ENCODE results near the gene RUNDC3A.

The RUNDC3A gene

GRCh38 chr17:44308320-44308818, at the start of gene RUNDC3A:
TSS of gene RUNDC3A (plus strand) at chr17:44308601. CDS start at chr17:44308833, 232 bp downstream.
- Histone ChIP-seq H3K27ac (ENCODE audit: low read length) (no peak within 1 kb of the TSS), H3K4me1 (ENCODE audit: insufficient read depth, low read length) (peaks cover 27% of the 10 kb centered on the region; the same call in 1 of the 2 replicates), H3K9me3 (ENCODE audit: insufficient read depth, low read depth, low read length) (no peaks in the 10 kb centered on the region), H3K36me3 (ENCODE audit: insufficient read depth, low read depth, low read length) (no peaks in the 10 kb centered on the region), H3K9ac (ENCODE audit: low read depth, low read length) (peak within 1 kb of the TSS; percentile 68; the same call in 1 of the 2 replicates), H3K4me3 (ENCODE audit: low read length) (peak within 1 kb of the TSS; percentile 83), H3K27me3 (ENCODE audit: insufficient read depth, low read length) (peaks cover 15% of the 10 kb centered on the region)

GRCh38 chr17:44258811-44259351, 49.5 kb upstream of the RUNDC3A start:
- Histone ChIP-seq H3K36me3 (ENCODE audit: insufficient read depth, low read depth, low read length) (no peaks in the 10 kb centered on the region), H3K27me3 (ENCODE audit: insufficient read depth, low read length) (no peaks in the 10 kb centered on the region), H3K27ac (ENCODE audit: low read length) (no peak overlapping the region), H3K4me1 (ENCODE audit: insufficient read depth, low read length) (no peaks in the 10 kb centered on the region), H3K9ac (ENCODE audit: low read depth, low read length) (no peak overlapping the region), H3K4me3 (ENCODE audit: low read length) (no peak overlapping the region), H3K9me3 (ENCODE audit: insufficient read depth, low read depth, low read length) (no peaks in the 10 kb centered on the region)

- H3K4me1 ChIP-seq (ENCODE audit: insufficient read depth, low read length): no peaks in the 10 kb centered on the region
- no peak overlapping the region for H3K4me3 ChIP-seq (ENCODE audit: low read length)
- H3K9ac ChIP-seq (ENCODE audit: low read depth, low read length): no peak overlapping the region
- no peaks in the 10 kb centered on the region for H3K9me3 ChIP-seq (ENCODE audit: insufficient read depth, low read depth, low read length)
- H3K27me3 ChIP-seq (ENCODE audit: insufficient read depth, low read length): no peaks in the 10 kb centered on the region
- no peaks in the 10 kb centered on the region for H3K36me3 ChIP-seq (ENCODE audit: insufficient read depth, low read depth, low read length)
- H3K27ac ChIP-seq (ENCODE audit: low read length): no peak overlapping the region
Measured at GRCh38 chr17:44260296-44260695, 48.1 kb upstream of the RUNDC3A start.

GRCh38 chr17:44262654-44263225, 45.7 kb upstream of the RUNDC3A start:
- H3K9me3 ChIP-seq (ENCODE audit: insufficient read depth, low read depth, low read length): no peaks in the 10 kb centered on the region
- no peaks in the 10 kb centered on the region for H3K27me3 ChIP-seq (ENCODE audit: insufficient read depth, low read length)
- H3K36me3 ChIP-seq (ENCODE audit: insufficient read depth, low read depth, low read length): no peaks in the 10 kb centered on the region
- no peak overlapping the region for H3K4me3 ChIP-seq (ENCODE audit: low read length)
- no peak overlapping the region for H3K9ac ChIP-seq (ENCODE audit: low read depth, low read length)
- no peaks in the 10 kb centered on the region for H3K4me1 ChIP-seq (ENCODE audit: insufficient read depth, low read length)
- no peak overlapping the region for H3K27ac ChIP-seq (ENCODE audit: low read length)

DNA sequence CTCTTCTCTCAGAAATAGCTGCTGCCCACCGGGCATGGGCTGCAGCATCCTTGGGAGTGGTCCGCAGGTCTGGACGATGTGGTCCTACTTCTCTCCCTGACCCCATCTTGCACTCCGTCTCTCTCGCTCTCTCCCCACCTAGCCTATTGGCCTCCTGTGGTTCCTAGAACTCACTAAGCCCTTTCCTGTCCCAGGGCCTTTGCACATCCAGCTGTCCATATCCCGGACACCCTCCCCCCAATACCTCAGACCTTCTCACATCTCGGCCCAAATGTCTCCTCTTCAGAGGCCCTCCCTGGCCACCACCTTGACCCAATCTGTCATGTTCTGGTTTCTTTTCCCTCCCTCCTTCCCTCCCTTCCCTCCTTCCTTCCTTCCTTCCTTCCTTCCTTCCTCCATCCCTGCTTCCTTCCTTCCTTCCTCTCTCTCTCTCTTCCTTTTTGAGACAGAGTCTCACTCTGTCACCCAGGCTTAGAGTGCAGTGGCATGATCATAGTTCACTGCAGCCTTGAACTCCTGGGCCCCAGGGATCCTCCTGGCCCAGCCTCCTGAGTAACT, 45.0 kb upstream of the RUNDC3A start:
- no peaks in the 10 kb centered on the region for H3K4me1 ChIP-seq (ENCODE audit: insufficient read depth, low read length)
- no peaks in the 10 kb centered on the region for H3K27me3 ChIP-seq (ENCODE audit: insufficient read depth, low read length)
- no peak overlapping the region for H3K4me3 ChIP-seq (ENCODE audit: low read length)
- H3K9me3 ChIP-seq (ENCODE audit: insufficient read depth, low read depth, low read length): no peaks in the 10 kb centered on the region
- H3K36me3 ChIP-seq (ENCODE audit: insufficient read depth, low read depth, low read length): no peaks in the 10 kb centered on the region
- no peak overlapping the region for H3K27ac ChIP-seq (ENCODE audit: low read length)
- no peak overlapping the region for H3K9ac ChIP-seq (ENCODE audit: low read depth, low read length)

DNA sequence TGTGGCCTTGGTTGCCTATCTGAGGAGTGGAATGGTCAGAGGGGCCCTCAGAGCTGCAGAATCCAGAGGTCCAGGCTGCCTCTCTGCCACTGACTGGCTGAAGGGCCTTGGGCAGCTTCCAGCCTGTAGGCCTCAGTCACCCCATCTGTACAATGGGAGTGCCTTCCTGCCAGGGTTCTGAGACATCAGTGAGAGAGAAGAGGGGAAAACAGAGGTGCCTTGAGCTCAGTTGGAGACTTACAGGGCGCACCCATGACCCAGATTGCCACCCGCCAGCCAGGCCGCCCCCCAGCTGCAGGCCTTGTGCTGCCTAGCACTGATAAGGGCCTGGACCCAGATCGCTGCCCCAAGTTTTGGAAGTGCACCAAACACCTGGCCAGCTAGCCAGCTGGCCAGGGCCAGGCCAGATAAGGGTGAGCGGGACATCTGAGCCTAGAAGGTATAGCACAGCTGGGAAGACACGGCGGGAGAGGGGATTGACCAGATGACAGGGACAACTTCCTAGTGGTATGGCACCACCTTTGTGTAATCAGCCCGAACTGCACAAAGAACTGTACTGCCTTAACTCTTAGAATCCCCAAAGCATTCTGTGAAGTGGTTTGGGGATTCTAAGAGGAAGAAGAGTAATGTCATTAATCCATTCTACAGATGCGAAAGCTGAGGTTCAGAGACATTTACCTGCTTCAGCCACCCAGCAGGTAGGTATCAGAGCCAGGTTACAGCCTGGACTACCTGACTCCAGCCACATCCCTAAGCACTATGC, 41.8 kb upstream of the RUNDC3A start:
- Histone ChIP-seq H3K4me1 (ENCODE audit: insufficient read depth, low read length) (no peaks in the 10 kb centered on the region), H3K9me3 (ENCODE audit: insufficient read depth, low read depth, low read length) (no peaks in the 10 kb centered on the region), H3K9ac (ENCODE audit: low read depth, low read length) (no peak overlapping the region), H3K27ac (ENCODE audit: low read length) (no peak overlapping the region), H3K27me3 (ENCODE audit: insufficient read depth, low read length) (no peaks in the 10 kb centered on the region), H3K4me3 (ENCODE audit: low read length) (no peak overlapping the region), H3K36me3 (ENCODE audit: insufficient read depth, low read depth, low read length) (no peaks in the 10 kb centered on the region)

- no peak overlapping the region for H3K27ac ChIP-seq (ENCODE audit: low read length)
- no peak overlapping the region for H3K4me3 ChIP-seq (ENCODE audit: low read length)
- H3K9me3 ChIP-seq (ENCODE audit: insufficient read depth, low read depth, low read length): no peaks in the 10 kb centered on the region
- H3K36me3 ChIP-seq (ENCODE audit: insufficient read depth, low read depth, low read length): no peaks in the 10 kb centered on the region
- H3K9ac ChIP-seq (ENCODE audit: low read depth, low read length): no peak overlapping the region
- H3K27me3 ChIP-seq (ENCODE audit: insufficient read depth, low read length): no peaks in the 10 kb centered on the region
- no peaks in the 10 kb centered on the region for H3K4me1 ChIP-seq (ENCODE audit: insufficient read depth, low read length)
Measured at GRCh38 chr17:44267165-44267455, 41.3 kb upstream of the RUNDC3A start.

GRCh38 chr17:44267818-44268490, 40.4 kb upstream of the RUNDC3A start, which contains the start of gene SLC4A1:
TSS of gene SLC4A1 (minus strand) at chr17:44268135. CDS start at chr17:44262866, 5,269 bp downstream.
- Histone ChIP-seq H3K4me1 (ENCODE audit: insufficient read depth, low read length) (no peaks in the 10 kb centered on the region), H3K27ac (ENCODE audit: low read length) (no peak within 1 kb of the TSS), H3K4me3 (ENCODE audit: low read length) (no peak within 1 kb of the TSS), H3K9me3 (ENCODE audit: insufficient read depth, low read depth, low read length) (no peaks in the 10 kb centered on the region), H3K36me3 (ENCODE audit: insufficient read depth, low read depth, low read length) (no peaks in the 10 kb centered on the region), H3K27me3 (ENCODE audit: insufficient read depth, low read length) (no peaks in the 10 kb centered on the region), H3K9ac (ENCODE audit: low read depth, low read length) (no peak within 1 kb of the TSS)

GRCh38 chr17:44268709-44269534, 39.5 kb upstream of the RUNDC3A start:
- Histone ChIP-seq H3K9me3 (ENCODE audit: insufficient read depth, low read depth, low read length) (no peaks in the 10 kb centered on the region), H3K36me3 (ENCODE audit: insufficient read depth, low read depth, low read length) (no peaks in the 10 kb centered on the region), H3K9ac (ENCODE audit: low read depth, low read length) (no peak overlapping the region), H3K4me1 (ENCODE audit: insufficient read depth, low read length) (no peaks in the 10 kb centered on the region), H3K27ac (ENCODE audit: low read length) (no peak overlapping the region), H3K4me3 (ENCODE audit: low read length) (no peak overlapping the region), H3K27me3 (ENCODE audit: insufficient read depth, low read length) (no peaks in the 10 kb centered on the region)

- Histone ChIP-seq H3K36me3 (ENCODE audit: insufficient read depth, low read depth, low read length) (no peaks in the 10 kb centered on the region), H3K27ac (ENCODE audit: low read length) (no peak overlapping the region), H3K9ac (ENCODE audit: low read depth, low read length) (no peak overlapping the region), H3K4me3 (ENCODE audit: low read length) (no peak overlapping the region), H3K27me3 (ENCODE audit: insufficient read depth, low read length) (no peaks in the 10 kb centered on the region), H3K9me3 (ENCODE audit: insufficient read depth, low read depth, low read length) (no peaks in the 10 kb centered on the region), H3K4me1 (ENCODE audit: insufficient read depth, low read length) (no peaks in the 10 kb centered on the region)
Measured at GRCh38 chr17:44269535-44270240, 38.7 kb upstream of the RUNDC3A start.
